GM19467 (cell line): ENCODE measurements around the gene BRIP1.
"Not testable (repeated sequence)": the region's sequence is repeated elsewhere in the genome, so short reads cannot be mapped to it uniquely, and the experiment has no call there.

Experiments used
- ATAC-seq: cut with Tn5 transposase; IDR thresholded peaks from one replicate; pipeline ENCODE4 v1.9.1; 2021; ENCODE audit warnings: mild to moderate bottlenecking, moderate library complexity; ENCODE audit not compliant: unreplicated experiment

BRIP1 gene

DNA sequence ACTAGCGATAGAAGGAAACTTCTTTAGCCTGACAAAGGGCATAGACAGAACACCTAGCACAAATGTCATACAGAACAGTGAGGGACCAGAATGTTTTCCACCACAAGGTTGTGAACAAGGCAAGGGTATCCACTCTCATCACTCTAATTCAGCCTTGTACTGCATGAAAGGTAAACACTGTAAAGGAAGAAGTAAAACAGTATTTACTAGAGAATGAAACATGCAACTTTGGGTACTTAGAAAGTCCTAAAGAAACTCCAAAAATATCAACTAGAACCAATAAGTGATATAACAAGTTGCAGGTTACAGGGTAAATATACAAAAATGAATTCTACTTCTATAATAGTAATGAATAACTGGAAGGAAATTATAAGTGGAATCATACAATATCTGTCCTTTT, 32.2 kb downstream of the BRIP1 start:
- no peak for ATAC-seq

DNA sequence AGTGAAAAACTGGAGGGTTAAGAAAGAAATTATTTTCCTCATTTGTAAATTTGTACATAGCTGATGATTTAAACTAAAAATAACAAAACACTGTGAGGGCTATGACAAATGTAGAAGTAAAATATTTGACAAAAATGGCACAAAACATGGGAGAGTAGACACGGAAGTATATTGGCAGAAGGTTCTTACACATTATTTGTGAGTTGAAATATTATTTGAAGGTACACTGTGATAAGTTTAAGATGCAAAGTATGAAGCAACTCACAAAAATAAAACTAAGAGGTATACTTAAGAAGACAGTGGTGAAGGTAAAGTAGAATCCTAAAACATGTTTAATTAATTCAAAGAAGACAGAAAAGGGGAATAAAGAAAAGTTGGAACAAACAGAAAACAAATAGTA, 34.6 kb downstream of the BRIP1 start:
- ATAC-seq: no peak

DNA sequence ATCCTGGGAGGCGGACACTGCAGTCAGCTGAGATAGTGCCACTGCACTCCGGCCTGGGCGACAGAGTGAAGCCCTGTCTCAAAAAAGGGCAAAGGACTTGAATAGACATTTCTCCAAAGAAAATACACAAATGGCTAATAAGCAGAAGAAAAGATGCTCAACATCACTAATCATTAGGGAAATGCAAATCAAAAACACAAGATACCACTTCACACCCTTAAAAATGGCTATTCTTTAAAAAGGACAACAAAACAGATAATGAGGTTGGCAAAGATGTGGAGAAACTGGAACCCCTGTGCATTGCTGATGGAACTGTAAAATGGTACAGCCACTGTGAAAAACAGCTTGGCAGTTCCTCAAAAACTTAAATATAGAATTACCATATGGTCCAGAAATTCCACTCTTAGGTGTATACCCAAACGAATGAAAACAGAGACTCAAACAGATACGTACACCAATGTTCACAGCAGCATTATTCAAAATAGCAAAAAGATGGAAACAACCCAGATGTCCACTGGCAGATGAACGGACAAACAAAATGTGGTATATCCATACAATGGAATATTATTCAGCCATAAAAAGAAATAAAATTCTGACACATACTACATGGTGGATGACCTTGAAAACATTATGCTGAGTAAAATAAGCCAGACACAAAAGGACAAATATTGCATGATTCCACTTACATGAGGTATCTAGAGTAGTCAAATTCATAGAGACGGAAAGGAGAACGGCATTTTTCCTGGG, 35.5 kb downstream of the BRIP1 start:
- ATAC-seq: no peak

DNA sequence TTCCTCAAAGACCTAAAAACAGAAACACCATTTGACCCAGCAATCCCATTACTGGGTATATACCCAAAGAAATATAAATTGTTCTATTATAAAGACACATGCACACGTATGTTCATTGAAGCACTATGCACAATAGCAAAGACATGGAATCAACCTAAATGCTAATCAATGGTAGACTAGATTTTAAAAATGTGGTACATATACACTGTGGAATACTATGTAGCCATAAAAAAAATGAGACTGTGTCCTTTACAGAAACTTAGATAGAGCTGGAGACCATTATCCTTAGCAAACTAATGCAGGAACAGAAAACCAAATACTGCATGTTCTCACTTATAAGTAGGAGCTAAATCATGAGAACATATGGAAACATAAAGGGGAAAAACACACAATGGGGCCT, 36.5 kb downstream of the BRIP1 start:
- ATAC-seq: not testable (repeated sequence)

DNA sequence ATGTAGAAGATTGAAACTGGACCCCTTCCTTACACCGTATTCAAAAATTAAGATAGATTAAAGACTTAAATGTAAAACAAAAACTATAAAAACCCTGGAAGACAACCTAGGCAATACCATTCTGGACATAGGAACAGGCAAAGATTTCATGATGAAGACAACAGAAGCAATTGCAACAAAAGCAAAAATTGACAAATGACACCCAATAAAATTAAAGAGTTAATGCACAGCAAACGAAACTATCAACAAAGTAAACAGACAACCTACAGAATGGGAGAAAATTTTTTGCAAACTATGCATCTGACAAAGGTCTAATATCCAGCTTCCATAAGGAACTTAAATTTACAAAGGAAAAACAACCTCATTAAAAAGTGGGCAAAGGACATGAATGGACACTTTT, 37.1 kb downstream of the BRIP1 start:
- not testable (repeated sequence) for ATAC-seq

DNA sequence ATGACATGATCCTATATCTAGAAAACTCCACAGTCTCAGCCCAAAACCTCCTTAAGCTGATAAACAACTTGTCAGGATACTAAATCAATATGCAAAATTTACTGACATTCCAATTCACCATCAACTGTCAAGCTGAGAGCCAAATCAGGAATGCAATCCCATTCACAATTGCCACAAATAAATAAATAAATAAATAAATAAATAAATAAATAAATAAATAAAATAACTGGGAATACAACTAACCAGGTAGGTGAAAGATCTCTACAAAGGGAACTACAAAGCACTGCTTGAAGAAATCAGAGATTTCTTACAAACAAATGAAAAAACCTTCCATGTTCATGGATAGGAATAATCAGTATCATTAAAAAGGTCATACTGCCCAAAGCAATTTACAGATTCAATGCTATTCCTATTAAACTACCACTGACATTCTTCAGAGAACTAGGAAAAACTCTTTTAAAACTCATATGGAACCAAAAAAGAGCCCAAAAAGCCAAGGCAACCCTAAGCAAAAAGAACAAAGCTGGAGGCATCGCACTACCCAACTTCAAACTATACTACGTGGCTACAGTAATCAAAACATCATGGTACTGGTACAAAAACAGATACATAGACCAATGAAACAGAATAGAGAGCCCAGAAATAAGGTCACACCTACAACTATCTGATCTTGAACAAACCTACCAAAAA, 37.7 kb downstream of the BRIP1 start:
- ATAC-seq: no peak

DNA sequence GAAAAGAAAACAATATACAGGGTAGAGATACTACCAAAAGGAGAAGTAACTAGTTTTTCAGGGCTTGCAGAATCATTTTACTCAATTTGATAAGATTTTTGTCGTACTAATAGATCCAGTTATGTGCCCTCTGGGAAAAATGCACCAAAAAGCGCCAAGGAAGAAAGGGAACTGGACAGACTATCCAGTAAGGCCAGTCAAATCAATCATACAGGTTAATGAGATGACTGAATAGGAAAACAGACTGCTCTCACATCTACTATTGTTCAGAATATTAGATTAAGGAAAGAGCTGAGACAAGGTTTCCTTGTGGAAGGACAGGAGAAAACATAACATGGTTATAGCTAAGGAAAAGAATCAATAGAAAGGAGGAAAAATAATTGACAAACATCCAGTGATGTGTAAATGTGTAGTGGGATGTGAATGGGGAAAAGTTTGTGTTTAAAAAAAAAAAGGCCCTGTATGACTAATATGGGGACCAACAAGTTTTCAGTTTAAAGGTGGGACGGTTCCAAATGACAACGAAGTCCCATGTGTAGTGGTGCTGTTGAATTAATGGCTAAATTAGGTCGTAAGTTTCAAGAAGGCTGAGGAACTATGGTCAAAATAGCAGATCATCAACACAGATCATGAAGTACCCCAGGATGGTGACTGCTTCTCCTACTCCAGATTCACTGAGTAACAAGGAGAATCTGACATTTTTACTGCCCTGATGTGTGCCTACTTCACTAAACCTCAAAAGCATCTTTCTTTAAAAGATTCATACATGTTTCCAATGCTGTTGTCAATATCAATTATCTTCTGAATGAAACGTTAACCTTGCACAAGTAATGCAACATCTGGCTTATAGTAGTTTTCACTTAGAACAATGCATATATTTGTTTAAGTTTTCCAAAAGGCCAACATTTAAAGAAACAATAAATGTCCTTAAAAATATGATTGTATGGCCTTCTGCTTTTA, 40.7 kb downstream of the BRIP1 start:
- no peak for ATAC-seq

DNA sequence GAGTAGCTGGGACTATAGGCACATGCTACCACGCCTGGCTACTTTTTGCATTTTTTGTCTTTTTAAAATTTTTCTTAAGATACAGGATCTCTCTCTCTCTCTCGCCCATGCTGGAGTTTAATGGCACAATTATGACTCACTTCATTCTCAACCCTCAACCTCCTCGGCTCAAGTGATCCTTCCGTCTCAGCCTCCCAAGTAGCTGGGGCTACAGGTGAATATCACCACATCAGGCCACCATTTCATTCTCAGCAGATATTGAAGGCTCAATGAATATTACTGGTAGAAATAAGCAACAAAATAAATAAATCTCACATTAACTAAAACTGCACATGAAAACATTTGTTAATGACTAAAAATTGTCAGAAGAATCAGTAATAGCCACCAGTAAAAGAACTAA, 41.7 kb downstream of the BRIP1 start:
- no peak for ATAC-seq

DNA sequence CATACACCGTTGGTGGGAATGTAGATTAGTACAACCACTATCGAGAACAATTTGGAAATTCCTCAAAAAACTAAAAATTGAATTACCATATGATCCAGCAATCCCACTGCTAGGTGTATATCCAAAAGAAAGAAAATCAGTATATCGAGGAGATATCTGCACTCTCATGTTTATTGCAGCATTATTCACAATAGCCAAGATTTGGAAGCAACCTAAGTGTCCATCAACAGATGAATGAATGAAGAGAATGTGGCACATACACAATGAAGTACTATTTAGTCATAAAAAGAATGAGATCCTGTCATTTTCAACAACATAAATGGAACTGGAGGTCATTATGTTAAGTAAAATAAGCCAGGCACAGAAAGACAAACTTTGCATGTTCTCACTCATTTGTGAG, 44.1 kb downstream of the BRIP1 start:
- not testable (repeated sequence) for ATAC-seq

DNA sequence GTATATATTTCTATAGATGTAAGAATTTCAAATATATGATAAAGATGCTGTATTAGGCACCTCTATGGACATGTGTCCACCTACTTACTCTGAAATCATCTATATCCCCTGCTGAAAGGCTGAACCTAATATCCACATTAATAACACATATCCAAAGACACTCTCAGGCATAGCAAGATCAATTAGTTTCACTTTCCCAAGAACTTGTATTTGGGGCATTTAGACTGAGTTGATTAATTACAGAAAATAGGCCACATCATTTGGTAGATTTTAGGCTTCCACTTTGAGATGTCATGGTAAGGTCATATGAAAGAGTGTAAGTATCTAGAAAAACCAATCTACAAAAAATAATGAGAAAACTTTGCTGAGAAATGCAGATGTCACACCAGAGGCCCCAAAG, 45.1 kb downstream of the BRIP1 start:
- no peak for ATAC-seq

DNA sequence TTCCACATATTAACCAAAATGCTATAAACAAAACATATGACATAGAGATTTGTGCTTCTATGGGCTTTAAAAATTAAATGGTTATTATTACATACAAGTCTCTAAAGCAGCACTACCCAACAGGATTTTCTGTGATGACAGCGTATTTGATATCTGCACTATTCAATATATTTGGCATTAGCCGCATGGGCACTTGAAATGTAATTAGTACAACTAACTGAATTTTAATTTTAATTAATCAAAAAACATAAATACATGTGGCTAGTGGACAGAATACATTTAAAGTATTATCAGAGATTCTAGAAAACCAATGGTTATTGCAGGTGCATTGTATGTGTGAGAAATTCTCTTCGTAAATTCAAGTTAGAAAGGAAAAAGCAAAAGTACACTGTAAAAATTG, 45.9 kb downstream of the BRIP1 start:
- ATAC-seq: no peak

DNA sequence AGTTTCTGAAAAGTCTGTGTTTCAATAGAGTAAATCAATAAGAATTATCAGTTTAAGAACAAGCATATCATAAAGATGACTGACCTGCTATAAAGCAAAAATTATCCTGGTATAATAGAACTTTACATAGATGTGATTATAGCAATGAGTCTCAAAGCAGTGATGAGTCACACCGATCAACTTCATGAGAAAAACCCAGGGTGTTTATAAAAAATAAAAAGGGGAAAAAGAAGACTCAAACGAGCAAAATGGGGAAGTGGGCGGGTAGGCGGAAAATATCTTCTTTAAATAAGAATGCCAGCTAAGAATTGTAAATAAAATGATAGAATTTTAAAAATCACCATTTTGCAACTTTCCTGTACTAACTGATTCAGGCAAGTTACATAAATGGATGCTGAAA, 46.8 kb downstream of the BRIP1 start:
- ATAC-seq: no peak

DNA sequence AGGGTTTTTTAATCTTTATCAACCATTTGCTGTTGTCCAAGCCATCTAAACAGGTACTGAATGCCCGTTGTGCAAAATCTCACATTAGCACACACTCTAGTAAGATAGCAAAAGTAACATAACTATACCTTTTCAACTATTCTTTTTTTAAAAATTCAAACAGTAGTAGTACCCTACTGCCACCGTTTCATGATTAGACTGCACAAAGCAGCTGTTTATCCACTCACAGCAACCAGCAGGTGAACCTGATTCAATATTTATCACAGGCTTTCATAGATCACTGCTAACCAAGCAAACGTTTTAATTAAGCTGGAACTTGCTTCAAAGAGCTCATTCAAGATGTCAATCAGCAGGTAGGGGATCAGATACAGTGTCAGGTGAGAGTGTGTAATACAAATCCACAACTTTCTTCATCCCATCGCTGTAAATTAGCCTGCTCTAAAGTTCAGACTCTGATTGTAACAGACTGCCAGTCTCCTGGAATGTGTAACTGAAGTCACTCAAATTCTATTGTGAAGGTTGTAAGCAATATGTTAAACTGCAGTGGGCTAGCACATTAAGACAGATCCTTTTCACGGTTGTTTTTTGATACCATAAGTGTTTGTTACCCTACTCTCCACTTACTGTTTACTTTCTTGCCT, 47.3 kb downstream of the BRIP1 start:
- no peak for ATAC-seq

DNA sequence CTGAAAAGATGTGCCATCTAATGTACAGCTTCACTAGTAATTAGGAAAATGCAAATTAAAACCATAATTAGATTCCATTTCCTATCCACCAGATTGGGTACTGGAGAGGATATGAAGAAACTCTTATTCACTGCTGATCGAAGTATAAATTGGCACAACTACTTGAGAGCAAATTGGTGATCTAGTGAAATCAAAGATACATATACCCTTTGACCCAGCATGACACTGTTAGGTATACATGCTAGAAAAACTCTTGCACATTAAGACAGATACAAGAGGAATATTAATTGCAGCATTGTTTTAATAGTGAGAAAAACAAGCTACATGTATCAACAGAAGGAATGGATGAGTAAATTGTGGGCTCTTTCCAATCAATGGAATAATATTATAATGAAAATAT, 48.8 kb downstream of the BRIP1 start:
- ATAC-seq: no peak

DNA sequence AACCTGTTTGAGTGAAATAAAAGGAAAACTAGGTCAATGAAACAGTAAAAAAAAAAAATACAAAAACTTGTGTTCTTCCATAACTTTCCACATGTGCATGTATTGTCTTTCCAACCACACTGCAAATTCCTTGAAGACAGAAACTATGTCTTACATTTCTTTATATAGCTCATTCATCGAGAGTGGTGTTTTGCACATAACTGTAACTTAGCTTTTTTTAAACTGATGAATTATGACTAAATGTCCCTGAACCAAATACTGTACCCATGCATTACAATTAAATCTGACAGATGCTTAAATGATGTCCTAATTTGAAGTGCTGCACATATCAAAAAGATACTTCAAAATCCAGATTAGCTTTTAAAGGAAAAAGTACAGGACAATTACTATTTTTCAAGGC, 50.1 kb downstream of the BRIP1 start:
- no peak for ATAC-seq

DNA sequence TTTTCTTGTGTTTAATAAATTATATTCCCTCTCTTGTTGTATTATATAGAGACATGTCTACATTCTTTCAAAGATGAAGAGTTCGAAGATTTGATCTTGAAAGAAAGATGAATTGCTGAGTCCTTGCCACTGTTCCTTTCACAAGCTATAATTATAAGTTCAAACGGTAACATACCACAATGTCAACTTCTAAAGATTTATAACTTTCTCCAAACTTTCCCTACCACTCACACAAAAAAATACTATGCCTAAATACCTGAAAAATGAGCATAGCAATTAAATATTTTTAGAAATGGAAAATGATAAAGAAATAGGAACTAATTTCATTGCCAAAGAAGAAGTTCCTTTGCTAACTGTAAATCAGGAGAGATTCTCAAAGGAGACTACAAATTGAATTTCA, 50.6 kb downstream of the BRIP1 start:
- no peak for ATAC-seq

DNA sequence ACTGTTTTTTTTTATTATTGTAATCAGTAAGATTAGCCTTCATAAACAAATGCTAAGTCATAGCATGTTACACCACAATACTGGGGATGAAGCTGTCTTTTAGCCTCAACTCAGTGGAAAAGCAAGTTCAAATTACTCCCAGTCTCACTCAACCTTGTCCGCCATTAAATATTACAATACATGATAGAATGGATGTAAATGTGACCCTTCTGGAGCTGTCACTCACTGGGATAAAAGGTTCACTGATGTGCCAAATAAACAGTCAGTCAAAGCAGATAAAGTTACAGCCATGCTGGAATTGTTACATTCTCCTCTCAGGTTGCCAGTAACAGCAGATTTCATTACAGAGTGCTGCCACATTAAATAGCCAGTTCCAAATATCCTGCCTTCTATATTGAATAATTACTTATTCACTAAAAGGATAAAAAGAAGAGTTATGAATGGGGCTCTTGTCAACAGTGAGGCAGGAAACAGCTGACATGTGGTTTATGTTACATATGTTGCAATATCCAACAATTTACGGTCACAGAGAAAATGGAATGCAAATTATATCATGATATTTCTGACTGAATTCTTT, 53.4 kb downstream of the BRIP1 start:
- no peak for ATAC-seq

DNA sequence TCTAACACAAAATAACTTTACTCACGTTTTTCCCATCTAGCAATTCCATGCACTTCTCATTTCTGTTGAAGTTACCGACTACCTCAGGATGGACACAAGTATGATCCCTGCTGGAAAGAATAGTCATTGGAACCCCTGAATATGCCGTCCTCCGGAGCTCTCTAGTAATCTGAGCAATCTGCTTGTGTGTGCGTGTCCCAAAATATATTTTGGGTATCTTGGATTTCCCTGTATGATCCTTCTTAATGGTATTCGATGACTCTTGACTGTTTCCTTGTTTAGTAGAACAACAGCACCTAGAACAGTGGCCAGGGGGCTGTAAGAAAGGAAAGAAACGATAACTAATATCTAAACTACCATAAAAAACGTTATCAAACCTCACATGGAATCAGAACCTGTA, 54.9 kb downstream of the BRIP1 start:
- no peak for ATAC-seq

DNA sequence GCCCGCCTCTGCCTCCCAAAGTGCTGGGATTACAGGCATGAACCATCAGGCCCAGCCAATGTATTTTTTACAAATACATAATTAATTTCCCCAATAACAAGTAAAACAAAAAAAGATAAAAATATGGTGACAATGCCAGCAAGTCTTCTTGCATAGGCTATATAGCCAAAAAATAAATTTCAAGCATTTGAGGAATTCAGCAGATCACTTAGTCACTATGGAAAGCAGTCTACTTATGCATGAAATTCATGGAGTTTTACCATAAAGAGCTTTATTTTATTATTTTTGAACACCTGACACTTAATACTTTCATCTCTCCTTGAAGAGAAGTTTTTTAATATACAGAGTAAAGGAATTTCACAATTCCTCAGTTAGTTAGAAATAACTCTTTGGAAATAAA, 56.4 kb downstream of the BRIP1 start:
- no peak for ATAC-seq

DNA sequence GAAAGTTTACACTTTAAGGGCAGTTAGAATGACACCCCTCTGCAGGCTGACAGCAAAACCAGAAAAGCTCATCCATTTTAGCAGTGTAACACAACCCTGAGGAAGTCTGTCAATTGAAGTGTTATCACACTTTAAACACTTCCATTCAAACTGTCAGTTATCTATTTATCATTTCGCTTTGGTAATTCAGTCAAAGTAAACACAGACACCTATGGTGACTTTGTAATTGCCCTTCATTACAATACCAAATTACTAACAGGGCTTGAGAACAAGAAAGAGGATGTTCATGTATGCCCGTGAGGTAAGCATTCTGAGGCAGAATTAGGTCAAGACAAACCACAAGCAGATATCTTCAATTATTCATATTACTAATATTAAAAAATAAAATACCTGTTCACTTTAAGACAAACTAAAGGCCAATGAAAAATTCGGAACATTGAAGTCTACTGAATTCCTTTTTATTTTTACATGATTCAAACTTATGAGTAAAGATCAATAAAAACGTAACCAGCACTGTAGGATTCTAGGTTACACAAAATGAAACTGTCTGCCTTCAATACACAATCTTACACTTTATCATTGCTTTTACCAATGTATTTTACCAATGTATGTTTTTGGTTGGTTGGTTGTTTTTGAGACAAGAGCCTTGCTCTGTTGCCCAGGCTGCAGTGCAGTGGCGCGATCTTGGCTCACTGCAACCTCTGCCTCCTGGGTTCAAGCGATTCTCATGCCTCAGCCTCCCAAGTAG, 57.1 kb downstream of the BRIP1 start:
- ATAC-seq: no peak
